H9 (cell line): ENCODE results near the gene ARF1. TPM values are rescaled to one million over a fixed set of nuclear protein-coding genes. Genes with fewer than 3 reads are reported as not detected.

Experiments used
- DNase-seq: peaks from one replicate; pipeline ENCODE4 v3.0.0-alpha.2; 2017
- H2AFZ ChIP-seq: one replicate; pipeline ENCODE4 v1.6.1; 2013; ENCODE audit warnings: mild to moderate bottlenecking, low read length, control low read depth, moderate library complexity
- H2AK5ac ChIP-seq: 2 replicates; pipeline ENCODE4 v1.6.1; 2013; ENCODE audit warnings: low read length, control low read depth, mixed read lengths; ENCODE audit not compliant: insufficient read length
- H2BK120ac ChIP-seq: one replicate; pipeline ENCODE4 v1.6.1; 2013; ENCODE audit warnings: low read depth, mild to moderate bottlenecking, low read length, control low read depth, inconsistent platforms; ENCODE audit not compliant: poor library complexity, severe bottlenecking
- H2BK12ac ChIP-seq: 2 replicates; pipeline ENCODE4 v1.6.1; 2013; ENCODE audit warnings: low read length, control low read depth, mixed read lengths, low read depth; ENCODE audit not compliant: insufficient read length
- H2BK15ac ChIP-seq: 2 replicates; pipeline ENCODE4 v1.6.1; 2013; ENCODE audit warnings: low read depth, low read length, control low read depth
- H2BK20ac ChIP-seq: one replicate; pipeline ENCODE4 v1.6.1; 2013; ENCODE audit warnings: low read depth, mild to moderate bottlenecking, low read length, control low read depth, inconsistent platforms; ENCODE audit not compliant: poor library complexity, severe bottlenecking
- H2BK5ac ChIP-seq: 2 replicates; pipeline ENCODE4 v1.6.1; 2013; ENCODE audit warnings: low read length, control low read depth, mixed read lengths; ENCODE audit not compliant: insufficient read length
- H3K14ac ChIP-seq: 2 replicates; pipeline ENCODE4 v1.6.1; 2013; ENCODE audit warnings: low read length, control low read depth; ENCODE audit not compliant: insufficient read depth
- H3K18ac ChIP-seq: 2 replicates; pipeline ENCODE4 v1.6.1; 2013; ENCODE audit warnings: low read depth, mild to moderate bottlenecking, mixed read lengths, low read length, control low read depth; ENCODE audit not compliant: insufficient read length
- H3K23ac ChIP-seq: 2 replicates; pipeline ENCODE4 v1.6.1; 2013; ENCODE audit warnings: low read length, control low read depth, mixed read lengths, low read depth; ENCODE audit not compliant: insufficient read length
- H3K23me2 ChIP-seq: 2 replicates; pipeline ENCODE4 v1.6.1; 2013; ENCODE audit warnings: low read depth, mild to moderate bottlenecking, mixed read lengths, low read length, control low read depth; ENCODE audit not compliant: insufficient read length, poor library complexity, severe bottlenecking
- H3K27ac ChIP-seq: 2 replicates; pipeline ENCODE4 v1.5.1; 2013; ENCODE audit warnings: low read length, control low read depth, mixed read lengths, low read depth; ENCODE audit not compliant: insufficient read length
- H3K27me3 ChIP-seq: 2 replicates; pipeline ENCODE4 v1.6.1; 2013; ENCODE audit warnings: low read length, control low read depth, inconsistent platforms; ENCODE audit not compliant: insufficient read depth
- H3K4ac ChIP-seq: 2 replicates; pipeline ENCODE4 v1.6.1; 2013; ENCODE audit warnings: low read depth, mild to moderate bottlenecking, control low read depth, inconsistent platforms, low read length, moderate library complexity
- H3K4me1 ChIP-seq: 2 replicates; pipeline ENCODE4 v1.6.1; 2013; ENCODE audit warnings: low read length, control low read depth, inconsistent platforms; ENCODE audit not compliant: insufficient read depth
- H3K4me2 ChIP-seq: 2 replicates; pipeline ENCODE4 v1.6.1; 2013; ENCODE audit warnings: low read length, control low read depth, mixed read lengths; ENCODE audit not compliant: insufficient read length, insufficient read depth
- H3K56ac ChIP-seq: 2 replicates; pipeline ENCODE4 v1.6.1; 2013; ENCODE audit warnings: low read depth, mild to moderate bottlenecking, mixed read lengths, low read length, control low read depth; ENCODE audit not compliant: insufficient read length
- H3K79me1 ChIP-seq: 2 replicates; pipeline ENCODE4 v1.6.1; 2013; ENCODE audit warnings: low read depth, mild to moderate bottlenecking, moderate library complexity, low read length, control low read depth, inconsistent platforms; ENCODE audit not compliant: insufficient read depth, poor library complexity, severe bottlenecking
- H3K79me2 ChIP-seq: 2 replicates; pipeline ENCODE4 v1.6.1; 2013; ENCODE audit warnings: low read length, control low read depth, inconsistent platforms; ENCODE audit not compliant: insufficient read depth
- H3K9ac ChIP-seq: 2 replicates; pipeline ENCODE4 v1.6.1; 2013; ENCODE audit warnings: low read length, control low read depth, mixed read lengths; ENCODE audit not compliant: insufficient read length; ENCODE audit errors: extremely low read depth
- H3K9me3 ChIP-seq: one replicate; pipeline ENCODE4 v1.6.1; 2013; ENCODE audit warnings: low read depth, low read length, inconsistent platforms; ENCODE audit not compliant: control insufficient read depth
- H3T11ph ChIP-seq: one replicate; pipeline ENCODE4 v1.6.1; 2013; ENCODE audit warnings: mild to moderate bottlenecking, low read length, control low read depth, inconsistent platforms
- H4K20me1 ChIP-seq: one replicate; pipeline ENCODE4 v1.6.1; 2013; ENCODE audit not compliant: control insufficient read depth, insufficient read length, insufficient read depth
- H4K5ac ChIP-seq: 2 replicates; pipeline ENCODE4 v1.6.1; 2013; ENCODE audit warnings: low read depth, mild to moderate bottlenecking, mixed read lengths, low read length, control low read depth; ENCODE audit not compliant: insufficient read length
- H4K8ac ChIP-seq: replicated peaks from 2 replicates; pipeline ENCODE4 v1.6.1; 2013; ENCODE audit warnings: low read length, control low read depth, mixed read lengths, low read depth; ENCODE audit not compliant: insufficient read length
- H4K91ac ChIP-seq: 2 replicates; pipeline ENCODE4 v1.6.1; 2013; ENCODE audit warnings: low read depth, mild to moderate bottlenecking, moderate library complexity, mixed read lengths, low read length, control low read depth; ENCODE audit not compliant: insufficient read length
- H3K27ac Mint-ChIP-seq, 3 experiments: 2 replicates in 2 of 3; 3 replicates in 1 of 3; pipeline ENCODE4 v1.8.0; 2020 to 2021; ENCODE audit warnings: mixed read lengths in 3 of 3, mild to moderate bottlenecking in 1 of 3, moderate library complexity in 1 of 3
- H3K27me3 Mint-ChIP-seq: 2 replicates; pipeline ENCODE4 v1.8.0; 2021; ENCODE audit warnings: low read depth, mild to moderate bottlenecking, moderate library complexity, mixed read lengths
- H3K36me3 Mint-ChIP-seq, 3 experiments: 2 replicates in 2 of 3; 3 replicates in 1 of 3; pipeline ENCODE4 v1.8.0; 2020 to 2021; ENCODE audit warnings: low read depth in 3 of 3, mixed read lengths in 3 of 3; ENCODE audit not compliant: insufficient read depth in 1 of 3
- H3K4me1 Mint-ChIP-seq, 2 experiments: 2 replicates each; pipeline ENCODE4 v1.8.0; 2020; ENCODE audit warnings: mixed read lengths in 2 of 2
- H3K4me3 Mint-ChIP-seq, 2 experiments: 2 replicates in 1 of 2; 3 replicates in 1 of 2; pipeline ENCODE4 v1.8.0; 2020 to 2021; ENCODE audit warnings: mild to moderate bottlenecking in 2 of 2, mixed read lengths in 2 of 2, moderate library complexity in 1 of 2
- H3K9me3 Mint-ChIP-seq, 2 experiments: 2 replicates in 1 of 2; 3 replicates in 1 of 2; pipeline ENCODE4 v1.8.0; 2020; ENCODE audit warnings: mild to moderate bottlenecking in 2 of 2, mixed read lengths in 2 of 2, moderate library complexity in 1 of 2
- WGBS: extraction: QIAGEN DNeasy Blood & Tissue Kit; methylation state at CpG from one replicate; pipeline ENCODE4 v1.1.7; 2013; ENCODE audit warnings: missing lambda C conversion rate, low lambda C conversion rate, mixed read lengths; ENCODE audit not compliant: insufficient read length; ENCODE audit errors: extremely low coverage; 5-methylcytosine and 5-hydroxymethylcytosine counted together
- total RNA-seq: library from RNA; stranded (reverse); gene quantifications from 2 replicates; pipeline ENCODE4 v1.2.1, GENCODE V29; 2021
- TF ChIP-seq, protein P1 (sequence below): fragments of 200-600 bp; sonication (generic); conservative IDR thresholded peaks from 3 replicates; pipeline ENCODE4 v1.8.0; 2021; ENCODE audit warnings: antibody characterized with exemption, mild to moderate bottlenecking

Gene ARF1
- total RNA-seq, 1 experiment from 2014 or later: 258 TPM

DNA sequence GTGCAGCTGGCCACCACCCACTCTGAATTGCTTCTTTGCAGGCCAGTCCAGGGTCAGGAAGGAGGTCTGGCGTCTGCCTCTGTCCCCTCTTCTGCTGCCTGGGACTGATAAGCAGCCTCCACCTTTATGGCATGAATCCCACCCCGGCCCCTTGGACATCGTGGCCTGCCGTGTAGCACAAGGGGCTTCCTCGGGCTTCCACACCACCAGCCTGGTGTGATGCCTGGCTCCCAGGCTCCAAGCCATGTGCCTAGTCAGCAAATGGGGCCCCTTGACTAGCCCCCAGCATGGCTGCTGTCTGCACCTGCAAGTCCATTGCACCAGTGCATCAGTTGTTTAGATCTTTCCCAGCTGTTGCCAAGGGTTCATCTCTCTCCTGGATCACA, 9.9 kb upstream of the ARF1 start:
- H3K18ac ChIP-seq: no peak overlapping the region
- H2BK5ac ChIP-seq: no peak overlapping the region
- no peak overlapping the region for H3K56ac ChIP-seq
- H3K27ac Mint-ChIP-seq: no peak overlapping the region
- no peak overlapping the region for H2BK12ac ChIP-seq
- H3K36me3 Mint-ChIP-seq: no peaks in the 10 kb centered on the region
- H3K4me1 ChIP-seq: no peaks in the 10 kb centered on the region
- H3K4me1 Mint-ChIP-seq: peaks cover 6 to 18% of the 10 kb centered on the region in 2 experiments
- H2BK120ac ChIP-seq: no peak overlapping the region
- no peak for DNase-seq
- no peak overlapping the region for H3K4me3 Mint-ChIP-seq
- H3K27me3 ChIP-seq: peaks cover 75% of the 10 kb centered on the region; the same call in 1 of the 2 replicates
- H3K79me1 ChIP-seq: no peaks in the 10 kb centered on the region
- H3K9me3 Mint-ChIP-seq: no peaks in the 10 kb centered on the region
- no peak overlapping the region for H4K8ac ChIP-seq
- no peak overlapping the region for H2BK15ac ChIP-seq
- no peaks in the 10 kb centered on the region for H3K9me3 ChIP-seq
- no peak overlapping the region for H3K23ac ChIP-seq
- no CpG with 5 or more reads among the region's 5 CpGs for WGBS
- H3K27me3 Mint-ChIP-seq: peaks cover 77% of the 10 kb centered on the region
- no peaks in the 10 kb centered on the region for H3K79me2 ChIP-seq
- no peak overlapping the region for H4K5ac ChIP-seq
- H2AK5ac ChIP-seq: no peak overlapping the region
- H3K4ac ChIP-seq: no peak overlapping the region
- TF ChIP-seq, protein P1, sequence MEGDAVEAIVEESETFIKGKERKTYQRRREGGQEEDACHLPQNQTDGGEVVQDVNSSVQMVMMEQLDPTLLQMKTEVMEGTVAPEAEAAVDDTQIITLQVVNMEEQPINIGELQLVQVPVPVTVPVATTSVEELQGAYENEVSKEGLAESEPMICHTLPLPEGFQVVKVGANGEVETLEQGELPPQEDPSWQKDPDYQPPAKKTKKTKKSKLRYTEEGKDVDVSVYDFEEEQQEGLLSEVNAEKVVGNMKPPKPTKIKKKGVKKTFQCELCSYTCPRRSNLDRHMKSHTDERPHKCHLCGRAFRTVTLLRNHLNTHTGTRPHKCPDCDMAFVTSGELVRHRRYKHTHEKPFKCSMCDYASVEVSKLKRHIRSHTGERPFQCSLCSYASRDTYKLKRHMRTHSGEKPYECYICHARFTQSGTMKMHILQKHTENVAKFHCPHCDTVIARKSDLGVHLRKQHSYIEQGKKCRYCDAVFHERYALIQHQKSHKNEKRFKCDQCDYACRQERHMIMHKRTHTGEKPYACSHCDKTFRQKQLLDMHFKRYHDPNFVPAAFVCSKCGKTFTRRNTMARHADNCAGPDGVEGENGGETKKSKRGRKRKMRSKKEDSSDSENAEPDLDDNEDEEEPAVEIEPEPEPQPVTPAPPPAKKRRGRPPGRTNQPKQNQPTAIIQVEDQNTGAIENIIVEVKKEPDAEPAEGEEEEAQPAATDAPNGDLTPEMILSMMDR: no peak
- H4K91ac ChIP-seq: no peak overlapping the region
- no peaks in the 10 kb centered on the region for H3K23me2 ChIP-seq
- H3K9ac ChIP-seq: no peak overlapping the region
- H2AFZ ChIP-seq: no peak overlapping the region
- no peak overlapping the region for H3T11ph ChIP-seq
- H4K20me1 ChIP-seq: no peaks in the 10 kb centered on the region
- H2BK20ac ChIP-seq: no peak overlapping the region
- H3K27ac ChIP-seq: no peak overlapping the region
- no peak overlapping the region for H3K14ac ChIP-seq
- no peak overlapping the region for H3K4me2 ChIP-seq
